H1 (cell line): ENCODE data around the gene EXOC3L1. TPM values are rescaled to one million over a fixed set of nuclear protein-coding genes. Genes with fewer than 3 reads are reported as not detected.

Source experiments
- CTCF ChIA-PET: fragments of 300-600 bp; sonication (Branson Sonifier 250); formaldehyde crosslinking; loops from one replicate; lab custom pipeline; 2021; ENCODE audit not compliant: partially characterized antibody; lab: Charles Lee
- POLR2A ChIA-PET: fragments of 300-600 bp; sonication (Branson Sonifier 250); formaldehyde crosslinking; loops from one replicate; lab custom pipeline; 2021; ENCODE audit warnings: inconsistent platforms; ENCODE audit not compliant: partially characterized antibody; lab: Charles Lee
- DNase-seq, 2 experiments: peaks; one replicate each; pipeline versions ENCODE4 v3.0.0 to v3.0.0-alpha.2; 2010 to 2022; ENCODE audit warnings: low spot score in 2 of 2, low read depth in 1 of 2, mixed read lengths in 1 of 2
- FAIRE-seq: peaks from 2 replicates; lab custom pipeline; 2011; peaks lifted over from hg19 to GRCh38; lab: Jason Lieb, UNC
- H2AFZ ChIP-seq: 2 replicates; pipeline ENCODE4 v1.8.1; 2012; ENCODE audit warnings: low read length, inconsistent platforms
- H2AK5ac ChIP-seq: 2 replicates; pipeline ENCODE4 v1.6.1; 2013; ENCODE audit warnings: low read depth, low read length
- H2BK120ac ChIP-seq: replicated peaks from 2 replicates; pipeline ENCODE3; 2013; ENCODE audit warnings: low read depth, low read length, inconsistent platforms
- H2BK12ac ChIP-seq: 2 replicates; pipeline ENCODE4 v1.6.1; 2013; ENCODE audit warnings: low read depth, low read length
- H2BK15ac ChIP-seq: 2 replicates; pipeline ENCODE4 v1.6.1; 2013; ENCODE audit warnings: low read length
- H2BK20ac ChIP-seq: 2 replicates; pipeline ENCODE4 v1.6.1; 2013; ENCODE audit warnings: low read length
- H2BK5ac ChIP-seq: 2 replicates; pipeline ENCODE4 v1.6.1; 2013; ENCODE audit warnings: low read depth, low read length
- H3K14ac ChIP-seq: 2 replicates; pipeline ENCODE4 v1.6.1; 2013; ENCODE audit warnings: inconsistent platforms; ENCODE audit not compliant: insufficient read length
- H3K18ac ChIP-seq: 2 replicates; pipeline ENCODE4 v1.6.1; 2013; ENCODE audit warnings: low read length; ENCODE audit errors: extremely low read depth
- H3K23ac ChIP-seq: 2 replicates; pipeline ENCODE4 v1.6.1; 2013; ENCODE audit warnings: inconsistent platforms; ENCODE audit not compliant: insufficient read length
- H3K23me2 ChIP-seq: 2 replicates; pipeline ENCODE4 v1.6.1; 2013; ENCODE audit warnings: low read depth, low read length
- H3K27ac ChIP-seq: 2 replicates; pipeline ENCODE4 v1.6.1; 2011; ENCODE audit warnings: low read depth, low read length, inconsistent platforms
- H3K27me3 ChIP-seq, 4 experiments: replicated peaks in 1 of 4; 1 replicate in 1 of 4; 2 replicates in 3 of 4; pipeline versions ENCODE4 v1.6.1 to v1.8.1; 2011 to 2013; ENCODE audit warnings: low read length in 3 of 4, mild to moderate bottlenecking in 3 of 4, inconsistent platforms in 2 of 4, mixed read lengths in 2 of 4, moderate library complexity in 1 of 4; ENCODE audit not compliant: control insufficient read depth in 3 of 4, insufficient read depth in 3 of 4; ENCODE audit errors: extremely low read depth in 1 of 4
- H3K36me3 ChIP-seq, 4 experiments: 2 replicates each; pipeline versions ENCODE4 v1.6.1 to v1.8.1; 2011 to 2013; ENCODE audit warnings: mild to moderate bottlenecking in 4 of 4, low read length in 3 of 4, moderate library complexity in 2 of 4, control low read depth in 1 of 4, inconsistent platforms in 1 of 4; ENCODE audit not compliant: insufficient read depth in 4 of 4, control insufficient read depth in 2 of 4
- H3K4ac ChIP-seq: replicated peaks from 2 replicates; pipeline ENCODE3; 2013; ENCODE audit warnings: low read length, low read depth, mixed read lengths, inconsistent platforms; ENCODE audit not compliant: insufficient read length
- H3K4me1 ChIP-seq, 4 experiments: replicated peaks in 1 of 4; 1 replicate in 1 of 4; 2 replicates in 3 of 4; pipeline versions ENCODE4 v1.6.1 to v1.8.1; 2011 to 2013; ENCODE audit warnings: low read length in 3 of 4, inconsistent platforms in 2 of 4, mixed read lengths in 1 of 4; ENCODE audit not compliant: insufficient read depth in 4 of 4, control insufficient read depth in 3 of 4
- H3K4me2 ChIP-seq, 2 experiments: 2 replicates each; pipeline versions ENCODE4 v1.6.1 to v1.8.1; 2011 to 2013; ENCODE audit warnings: low read depth in 2 of 2, low read length in 2 of 2, control low read depth in 1 of 2, inconsistent platforms in 1 of 2, mild to moderate bottlenecking in 1 of 2; ENCODE audit not compliant: insufficient read depth in 1 of 2
- H3K4me3 ChIP-seq, 4 experiments: fragments of 200-600, 300-600 bp in 1 of 4; sonication (generic), shearing (Covaris generic), sonication (Bioruptor Twin) in 1 of 4; 2 replicates each; pipeline versions ENCODE4 v1.5.1 to v1.8.1; 2011 to 2016; ENCODE audit warnings: low read length in 4 of 4, low read depth in 3 of 4, control low read depth in 2 of 4, inconsistent platforms in 2 of 4, mild to moderate bottlenecking in 2 of 4, mixed read lengths in 1 of 4, moderate library complexity in 1 of 4; ENCODE audit not compliant: insufficient read depth in 2 of 4; ENCODE audit errors: extremely low read depth in 1 of 4
- H3K56ac ChIP-seq: replicated peaks from 2 replicates; pipeline ENCODE3; 2013; ENCODE audit warnings: low read depth, mild to moderate bottlenecking, mixed read lengths, low read length, inconsistent platforms; ENCODE audit not compliant: insufficient read length
- H3K79me1 ChIP-seq: 2 replicates; pipeline ENCODE4 v1.6.1; 2013; ENCODE audit warnings: low read depth, low read length, control low read depth
- H3K79me2 ChIP-seq, 2 experiments: 2 replicates each; pipeline versions ENCODE4 v1.6.1 to v1.8.1; 2012 to 2013; ENCODE audit warnings: low read length in 2 of 2, mild to moderate bottlenecking in 2 of 2, inconsistent platforms in 1 of 2; ENCODE audit not compliant: insufficient read depth in 2 of 2, control insufficient read depth in 1 of 2
- H3K9ac ChIP-seq, 4 experiments: replicated peaks in 1 of 4; 1 replicate in 1 of 4; 2 replicates in 3 of 4; pipeline versions ENCODE4 v1.6.1 to v1.8.1; 2011 to 2013; ENCODE audit warnings: low read depth in 3 of 4, low read length in 3 of 4, control low read depth in 2 of 4, mild to moderate bottlenecking in 2 of 4, moderate library complexity in 2 of 4, inconsistent platforms in 1 of 4; ENCODE audit errors: extremely low read depth in 1 of 4
- H3K9me3 ChIP-seq, 2 experiments: 2 replicates each; pipeline versions ENCODE4 v1.6.1 to v1.8.1; 2012 to 2013; ENCODE audit warnings: mild to moderate bottlenecking in 2 of 2, moderate library complexity in 2 of 2, control low read depth in 1 of 2, inconsistent platforms in 1 of 2, low read depth in 1 of 2, low read length in 1 of 2, mixed read lengths in 1 of 2; ENCODE audit not compliant: insufficient read depth in 2 of 2
- H4K20me1 ChIP-seq, 2 experiments: replicated peaks in 1 of 2; 2 replicates each; pipeline versions ENCODE3 to v1.8.1; 2011 to 2013; ENCODE audit warnings: inconsistent platforms in 2 of 2, low read length in 2 of 2, mild to moderate bottlenecking in 1 of 2; ENCODE audit not compliant: insufficient read depth in 2 of 2, control insufficient read depth in 1 of 2
- H4K5ac ChIP-seq: 2 replicates; pipeline ENCODE4 v1.6.1; 2013; ENCODE audit warnings: low read length, low read depth, mixed read lengths, inconsistent platforms; ENCODE audit not compliant: insufficient read length
- H4K8ac ChIP-seq: 2 replicates; pipeline ENCODE4 v1.8.0; 2013; ENCODE audit warnings: mild to moderate bottlenecking, moderate library complexity, low read length, inconsistent platforms; ENCODE audit not compliant: insufficient read depth; ENCODE audit errors: extremely low read depth
- H4K91ac ChIP-seq: replicated peaks from 2 replicates; pipeline ENCODE3; 2013; ENCODE audit warnings: low read length, mixed read lengths, inconsistent platforms; ENCODE audit not compliant: insufficient read length
- BACH1 ChIP-seq: IDR thresholded peaks from 2 replicates; pipeline ENCODE4 v1.6.1; 2012; ENCODE audit warnings: low read length, improper control_type of control experiment
- CREB1 ChIP-seq: IDR thresholded peaks from 2 replicates; pipeline ENCODE4 v1.6.1; 2012; ENCODE audit warnings: inconsistent platforms
- EZH2 ChIP-seq: fragments of 200-600 bp; sonication (generic); IDR thresholded peaks from 2 replicates; pipeline ENCODE4 v1.7.1; 2012; ENCODE audit warnings: low read depth, mild to moderate bottlenecking, moderate library complexity, low read length, inconsistent platforms; ENCODE audit not compliant: severe bottlenecking
- KDM4A ChIP-seq: IDR thresholded peaks from one replicate; pipeline ENCODE4 v1.7.1; 2012; ENCODE audit warnings: low read depth, mild to moderate bottlenecking, moderate library complexity, low read length, inconsistent platforms; ENCODE audit not compliant: severe bottlenecking
- RBBP5 ChIP-seq: IDR thresholded peaks from 2 replicates; pipeline ENCODE4 v1.7.1; 2012; ENCODE audit warnings: low read depth, mild to moderate bottlenecking, inconsistent platforms, low read length, moderate library complexity, borderline replicate concordance
- WGBS, 2 experiments: shearing (Covaris generic) in 1 of 2; methylation state at CpG; one replicate each; pipeline versions ENCODE4 v1.1.6 to v1.1.7; 2013 to 2015; ENCODE audit warnings: low lambda C conversion rate in 2 of 2, mixed read lengths in 2 of 2, inconsistent platforms in 1 of 2, low coverage in 1 of 2, missing lambda C conversion rate in 1 of 2; ENCODE audit not compliant: insufficient replicate concordance in 2 of 2, insufficient coverage in 1 of 2, insufficient read length in 1 of 2; ENCODE audit errors: extremely low coverage in 1 of 2, missing lambda C conversion rate in 1 of 2; 5-methylcytosine and 5-hydroxymethylcytosine counted together
- polyA plus RNA-seq, 7 experiments: library from polyadenylated mRNA; depleted of rRNA in 3 of 7; stranded (reverse) in 5 of 7; unstranded in 2 of 7; fragments of >200 nt in 5 of 7; fragments of 200-250 nt in 2 of 7; gene quantifications; 1 replicate in 5 of 7; 2 replicates in 1 of 7; 4 replicates in 1 of 7; pipeline versions ENCODE4 v1.2.1 to v1.2.3, GENCODE V29; 2011 to 2013; ENCODE audit warnings: missing spikeins in 2 of 7, mixed read lengths in 2 of 7
- total RNA-seq: library from RNA; stranded (reverse); fragmentation: NEBNext Ultra II Directional; extraction: Animal tissue kit (Norgen Biotek cat#: 25700); gene quantifications from 2 replicates; pipeline ENCODE4 v1.2.1, GENCODE V29; 2021
- TF ChIP-seq, protein P1 (sequence below): IDR thresholded peaks from 2 replicates; pipeline ENCODE4 v1.6.1; 2011; ENCODE audit warnings: low read length, improper control_type of control experiment

Gene EXOC3L1
- total and polyA plus RNA-seq, 2 of the 8 experiments (the other 6 are each of a cell fraction or from before 2014, with no cell fraction given): 1.3 TPM

DNA sequence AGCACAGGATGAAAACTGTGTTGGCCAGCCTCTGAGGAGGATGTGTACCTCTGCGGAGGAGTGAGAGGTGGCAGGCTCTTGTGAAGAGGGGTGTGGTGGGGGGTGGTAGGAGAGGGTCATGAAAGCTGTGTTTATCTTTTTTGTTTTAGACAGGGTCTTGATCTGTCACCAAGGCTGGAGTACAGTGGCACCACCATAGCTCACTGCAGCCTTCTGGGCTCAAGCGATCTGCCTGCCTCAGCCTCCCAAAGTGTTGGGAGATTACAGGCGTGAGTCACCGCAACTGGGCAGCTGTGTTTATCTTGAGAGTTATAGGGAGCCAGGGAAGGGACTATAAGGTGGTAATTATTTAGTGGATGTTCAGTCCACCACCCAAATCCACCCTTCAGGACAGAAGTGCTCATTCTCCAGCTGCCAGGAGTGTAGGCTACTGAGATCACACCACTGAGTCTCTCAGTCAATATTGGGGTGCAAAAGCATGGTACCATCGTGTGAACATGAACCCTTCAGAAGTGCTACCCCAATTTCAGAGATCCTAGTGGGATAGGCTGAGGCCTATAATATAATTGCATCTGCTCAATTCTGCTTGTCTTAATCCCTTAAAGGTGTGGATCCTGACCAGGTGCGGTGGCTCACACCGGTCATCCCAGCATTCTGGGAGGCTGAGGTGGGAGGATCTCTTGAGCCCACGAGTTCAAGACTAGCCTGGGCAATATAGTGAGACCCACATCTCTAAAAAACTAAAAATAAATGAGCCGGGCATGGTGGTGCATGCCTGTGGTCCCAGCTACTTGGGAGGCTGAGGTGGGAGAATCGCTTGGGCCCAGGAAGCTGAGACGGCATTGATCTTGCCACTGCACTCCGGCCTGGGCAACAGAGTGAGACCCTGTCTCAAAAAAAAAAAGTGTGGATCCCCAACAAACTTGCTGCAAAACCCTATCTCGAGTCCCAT, 788 bp upstream of the EXOC3L1 start:
- no peak overlapping the region for H2BK120ac ChIP-seq
- POLR2A ChIA-PET: interaction anchor here (0.7 to 1.3 kb wide), 4 partner anchors 7 to 54 kb away, joined by 3 to 4 read pairs (median 3); partner anchors contain the start of gene ELMO3
- H3K18ac ChIP-seq: no peak overlapping the region
- H2BK12ac ChIP-seq: peak overlapping the region; percentile 70; the same call in 1 of the 2 replicates
- no peak overlapping the region for H4K91ac ChIP-seq
- H2BK20ac ChIP-seq: 0 out of 2 replicates have a peak overlapping the region, but pooled peaks have one; percentile 61
- H3K79me1 ChIP-seq: peaks cover 10% of the 10 kb centered on the region
- peaks cover 4 to 21% of the 10 kb centered on the region in 2 experiments for H4K20me1 ChIP-seq
- no peak overlapping the region for H2BK5ac ChIP-seq
- H3K27ac ChIP-seq: no peak overlapping the region
- no peak overlapping the region for H3K23ac ChIP-seq
- no peak for FAIRE-seq
- no peak overlapping the region for H4K5ac ChIP-seq
- CTCF ChIA-PET: interaction anchor here (1.2 to 9.3 kb wide), 4 partner anchors 9 to 230 kb away, joined by 3 to 151 read pairs (median 42); partner anchors contain the start of genes CES3, ELMO3 and NOL3
- no peak for DNase-seq
- peak overlapping the region in 1 of 2 experiments; percentile 93; a peak in 1 of 4 replicates for H3K4me2 ChIP-seq
- H3K23me2 ChIP-seq: peaks cover 7% of the 10 kb centered on the region
- no peak overlapping the region for H3K4ac ChIP-seq
- H3K79me2 ChIP-seq: peaks cover 8 to 17% of the 10 kb centered on the region in 2 experiments
- H3K9me3 ChIP-seq: no peaks in the 10 kb centered on the region
- 91% methylated on average over 13 of the region's 13 CpGs; no CpG with 5 or more reads in 1 of the 2 experiments for WGBS, 2 experiments
- no peak overlapping the region for H3K4me3 ChIP-seq
- no peak overlapping the region for H2AK5ac ChIP-seq
- H3K14ac ChIP-seq: no peak overlapping the region
- peak overlapping the region; percentile 12; the same call in 1 of the 2 replicates for H4K8ac ChIP-seq
- H3K4me1 ChIP-seq: peaks cover 0 to 14% (median 2%) of the 10 kb centered on the region in 4 experiments; a peak in 4 of 7 replicates
- peaks cover 0 to 14% (median 7%) of the 10 kb centered on the region in 4 experiments; a peak in 5 of 7 replicates for H3K27me3 ChIP-seq
- 0 out of 2 replicates have a peak overlapping the region, but pooled peaks have one; percentile 12 for H2BK15ac ChIP-seq
- no peak overlapping the region for H3K56ac ChIP-seq
- H2AFZ ChIP-seq: no peak overlapping the region
- H3K36me3 ChIP-seq: peaks cover 6 to 21% (median 14%) of the 10 kb centered on the region in 4 experiments; a peak in 6 of 8 replicates
- no peak overlapping the region for H3K9ac ChIP-seq
- TF ChIP-seq RBBP5 (no peak), EZH2 (no peak), KDM4A (no peak), CREB1 (no peak), BACH1 (no peak)
- TF ChIP-seq, protein P1, sequence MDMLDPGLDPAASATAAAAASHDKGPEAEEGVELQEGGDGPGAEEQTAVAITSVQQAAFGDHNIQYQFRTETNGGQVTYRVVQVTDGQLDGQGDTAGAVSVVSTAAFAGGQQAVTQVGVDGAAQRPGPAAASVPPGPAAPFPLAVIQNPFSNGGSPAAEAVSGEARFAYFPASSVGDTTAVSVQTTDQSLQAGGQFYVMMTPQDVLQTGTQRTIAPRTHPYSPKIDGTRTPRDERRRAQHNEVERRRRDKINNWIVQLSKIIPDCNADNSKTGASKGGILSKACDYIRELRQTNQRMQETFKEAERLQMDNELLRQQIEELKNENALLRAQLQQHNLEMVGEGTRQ: no peak
